Measurements from ENCODE around the gene RCHY1.
"Not testable (repeated sequence)": the region's sequence is repeated elsewhere in the genome, so short reads cannot be mapped to it uniquely, and the experiment has no call there.

RCHY1 gene

DNA sequence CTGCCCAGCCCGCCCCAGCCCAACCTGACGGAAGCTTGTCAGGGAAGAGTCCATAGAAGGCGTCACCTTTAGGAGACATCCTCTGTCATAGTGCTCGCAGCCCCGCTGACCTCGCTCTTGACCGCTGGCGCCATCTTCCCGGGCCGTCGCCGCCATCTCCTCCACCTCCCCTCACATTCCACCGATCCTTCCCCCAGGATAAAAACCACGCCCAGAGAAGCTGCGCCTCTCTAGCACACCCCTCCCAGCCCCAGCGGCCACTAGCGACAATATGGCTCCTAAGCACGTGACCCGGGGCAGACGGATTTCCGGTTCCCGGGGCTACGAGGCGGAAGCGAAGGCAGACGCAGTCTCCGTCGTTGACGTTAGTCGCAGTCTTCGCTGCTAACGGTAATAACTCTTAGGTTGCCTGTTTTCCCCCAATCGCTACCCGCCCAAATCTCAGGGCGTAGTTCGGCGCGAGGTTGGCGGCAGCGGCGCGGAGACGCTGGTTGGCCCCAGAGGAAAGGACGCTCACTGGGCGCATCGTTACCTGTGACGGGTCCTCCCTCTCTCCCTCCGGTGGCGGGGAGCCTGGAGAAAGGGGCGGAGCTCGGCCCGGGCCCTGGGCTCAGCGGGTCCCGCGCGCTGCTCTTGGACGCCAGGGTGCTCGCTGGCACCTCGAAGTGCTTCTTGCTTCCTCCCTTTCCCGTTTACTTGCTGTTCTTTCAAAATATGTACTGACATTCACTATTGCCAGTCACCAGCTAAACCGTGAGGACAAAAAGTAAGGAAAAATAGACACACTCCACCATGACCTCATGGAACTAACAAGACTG, at the start of gene RCHY1, which contains the start of gene THAP6:
Gene RCHY1, minus strand, starts transcription at position 273 of the 818 bp plus-strand sequence. Its CDS starts 117 bp downstream, at position 156.
Gene THAP6, plus strand, starts transcription at position 343 of the 818 bp plus-strand sequence. CDS start 980 bp downstream, outside the sequence.
- peak within 1 kb of the TSS; percentile 94 for H3K4me3 ChIP-seq (ENCODE audit: low read depth, low read length)

DNA sequence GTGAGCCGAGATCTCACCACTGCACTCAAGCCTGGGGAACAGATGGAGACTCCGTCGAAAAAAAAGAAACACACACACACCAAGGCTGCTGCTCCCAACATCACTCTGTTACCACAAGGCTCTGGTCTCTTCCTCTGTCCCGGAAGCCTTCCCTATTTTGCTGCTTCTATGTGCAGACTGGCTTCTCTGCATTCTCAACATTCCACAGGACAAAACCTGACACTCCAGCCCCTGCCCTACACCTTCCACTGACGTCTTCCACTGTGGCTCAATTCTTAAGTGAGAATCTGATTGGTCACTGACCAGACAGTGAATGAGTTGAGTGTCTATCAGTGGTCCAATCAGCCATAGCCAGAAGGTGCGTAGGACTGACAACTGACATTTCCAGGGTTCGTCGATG, 47.6 kb upstream of the RCHY1 start:
- no peak overlapping the region for H3K4me3 ChIP-seq (ENCODE audit: low read depth, low read length)

DNA sequence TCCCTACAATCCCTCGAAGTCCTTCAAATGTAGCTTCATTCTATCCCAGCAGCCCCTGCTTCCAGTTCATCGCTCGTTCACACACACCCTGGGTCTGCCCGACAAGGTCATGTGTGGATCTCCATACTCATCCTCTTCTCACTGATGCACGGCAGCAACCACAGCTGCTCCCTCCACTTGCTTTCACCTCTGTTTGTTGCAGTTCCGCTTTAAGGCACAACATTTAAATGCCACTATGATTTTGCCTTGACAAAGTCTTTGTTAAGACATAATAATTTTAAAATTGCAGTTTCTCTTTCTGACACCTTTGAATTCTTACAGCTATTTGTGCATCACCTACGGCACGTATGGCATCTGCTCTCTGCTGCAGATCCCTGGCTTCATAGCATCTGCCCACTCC, 43.5 kb upstream of the RCHY1 start:
- H3K4me3 ChIP-seq (ENCODE audit: low read depth, low read length): no peak overlapping the region

DNA sequence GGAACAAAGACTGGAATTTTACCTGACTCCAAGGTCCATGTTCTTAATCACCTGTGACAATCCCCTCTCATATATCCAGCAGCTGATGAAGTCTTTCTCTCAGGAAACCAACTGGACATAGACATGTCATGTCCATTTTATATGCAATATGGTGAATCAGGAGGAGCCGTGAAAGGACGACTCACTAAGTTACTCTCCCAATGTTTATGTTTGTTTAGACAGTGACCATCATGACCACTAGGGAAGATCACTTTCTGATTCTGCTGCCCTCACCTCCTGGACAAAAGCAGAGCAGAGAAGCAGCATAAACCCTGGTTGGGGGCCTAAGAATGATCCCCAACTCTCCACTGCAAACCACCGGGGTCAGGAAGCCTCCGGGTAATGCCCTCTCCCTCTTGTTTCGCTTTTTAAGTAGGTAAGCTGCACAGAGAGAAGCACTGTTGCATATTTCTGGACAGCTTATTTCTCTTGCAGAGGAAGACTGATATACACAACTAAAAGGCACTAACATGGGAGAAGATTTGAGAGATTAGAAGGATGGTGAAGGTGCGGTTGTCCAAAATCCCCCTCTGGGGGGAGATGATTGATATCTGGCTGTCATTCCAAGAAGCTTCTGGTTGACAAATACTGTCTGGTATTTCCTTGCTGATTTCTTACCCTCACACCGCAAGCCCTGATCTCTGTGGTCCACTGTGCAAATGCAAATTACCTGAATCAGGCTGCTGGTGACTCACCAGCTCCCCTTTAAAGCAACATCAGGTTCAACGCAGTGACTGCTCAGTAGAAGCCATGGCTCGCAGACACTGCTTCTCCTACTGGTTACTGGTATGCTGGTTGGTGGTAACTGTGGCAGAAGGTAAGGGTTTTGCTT, 41.3 kb upstream of the RCHY1 start, which contains the start of gene ODAPH:
Gene ODAPH, plus strand, starts transcription at position 773 of the 871 bp plus-strand sequence. Its CDS starts 17 bp downstream, at position 790.
- H3K4me3 ChIP-seq (ENCODE audit: low read depth, low read length): no peak within 1 kb of the TSS

DNA sequence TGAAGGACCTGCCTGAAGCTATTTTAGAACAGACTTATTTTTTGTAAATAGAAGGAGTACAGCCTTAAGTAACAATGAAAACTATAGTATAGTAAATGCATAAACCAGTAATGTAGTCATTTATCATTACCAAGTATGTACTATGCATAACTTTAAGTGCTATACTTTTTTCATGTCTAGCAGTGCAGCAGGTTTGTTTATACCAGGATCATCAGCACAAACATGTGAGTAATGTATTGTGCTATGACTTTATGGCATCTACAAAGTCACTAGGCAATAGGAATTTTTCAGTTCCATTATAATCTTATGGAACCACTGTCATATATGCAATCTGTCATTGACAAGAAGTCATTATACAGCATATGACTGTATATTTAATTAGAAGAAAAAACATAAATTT, 38.2 kb upstream of the RCHY1 start:
- no peak overlapping the region for H3K4me3 ChIP-seq (ENCODE audit: low read depth, low read length)

DNA sequence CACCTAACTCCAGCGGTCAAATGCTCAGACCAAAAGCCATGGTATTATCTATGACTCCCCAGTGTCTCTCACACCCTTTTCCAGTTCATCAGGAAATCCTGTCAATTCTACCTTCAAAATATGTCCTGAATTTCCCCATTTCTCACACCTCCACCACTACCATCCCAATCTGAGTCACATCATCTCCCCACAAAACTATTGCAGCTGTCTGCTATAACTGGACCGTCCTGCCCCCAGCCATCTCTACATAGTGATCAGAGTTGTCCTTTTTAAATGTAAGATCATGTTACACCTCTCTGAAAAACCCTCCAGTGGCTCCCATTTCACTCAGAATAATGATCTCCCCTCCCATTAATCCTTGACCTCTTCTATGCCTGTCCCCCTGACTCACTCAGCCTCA, 34.8 kb upstream of the RCHY1 start:
- H3K4me3 ChIP-seq (ENCODE audit: low read depth, low read length): no peak overlapping the region

DNA sequence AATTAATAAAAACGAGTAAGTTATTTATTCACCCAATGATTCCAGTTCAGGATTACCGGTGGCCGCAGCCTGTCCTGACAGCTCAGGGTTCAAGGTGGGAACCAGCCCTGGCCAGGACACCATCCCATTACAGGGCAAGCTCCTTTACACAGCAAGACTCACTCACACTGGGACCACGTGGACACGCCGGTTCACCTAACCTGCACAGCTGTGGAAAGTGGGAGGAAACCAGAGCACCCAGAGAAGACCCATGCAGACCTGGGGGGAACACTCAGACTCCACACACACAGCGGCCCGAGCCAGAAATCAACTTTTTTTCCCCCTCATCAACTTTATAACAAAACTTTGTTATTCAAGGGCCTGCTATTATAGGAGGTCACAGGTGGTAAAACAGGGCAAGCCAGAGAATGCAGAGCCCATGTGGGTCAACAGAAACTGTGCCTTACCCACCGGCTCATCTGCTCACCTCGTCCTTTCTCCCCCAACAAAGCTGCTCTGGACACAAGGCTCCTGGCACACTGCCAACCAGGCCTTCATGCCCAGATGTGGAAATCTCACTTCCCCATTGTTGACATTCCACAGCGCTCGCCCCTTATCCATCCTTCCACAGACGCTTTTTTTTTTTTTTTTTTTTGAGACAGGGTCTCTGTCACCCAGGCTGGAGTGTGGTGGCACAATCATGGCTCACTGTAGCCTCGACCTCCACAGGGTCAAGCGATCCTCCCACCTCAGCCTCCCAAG, 33.6 kb upstream of the RCHY1 start:
- H3K4me3 ChIP-seq (ENCODE audit: low read depth, low read length): no peak overlapping the region

DNA sequence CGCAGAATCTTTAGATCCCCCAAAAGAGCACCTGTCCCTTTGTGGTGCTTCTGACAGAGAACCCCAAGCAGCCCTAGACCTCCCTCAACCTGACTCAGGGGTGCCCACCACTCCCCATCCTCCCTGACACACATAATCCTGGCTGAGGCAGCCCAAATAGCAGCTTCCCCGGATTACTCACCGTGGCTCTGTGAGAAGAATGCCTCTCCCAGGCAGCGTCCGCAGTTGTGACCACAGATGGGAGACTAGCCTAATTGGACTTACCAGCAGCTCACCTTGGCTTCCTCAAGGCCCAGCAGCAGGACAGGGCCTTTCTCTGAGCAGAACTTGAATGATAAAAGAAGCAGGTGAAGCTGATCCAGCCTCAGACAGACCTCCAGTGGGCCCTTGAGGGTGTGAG, 31.3 kb upstream of the RCHY1 start:
- H3K4me3 ChIP-seq (ENCODE audit: low read depth, low read length): no peak overlapping the region

DNA sequence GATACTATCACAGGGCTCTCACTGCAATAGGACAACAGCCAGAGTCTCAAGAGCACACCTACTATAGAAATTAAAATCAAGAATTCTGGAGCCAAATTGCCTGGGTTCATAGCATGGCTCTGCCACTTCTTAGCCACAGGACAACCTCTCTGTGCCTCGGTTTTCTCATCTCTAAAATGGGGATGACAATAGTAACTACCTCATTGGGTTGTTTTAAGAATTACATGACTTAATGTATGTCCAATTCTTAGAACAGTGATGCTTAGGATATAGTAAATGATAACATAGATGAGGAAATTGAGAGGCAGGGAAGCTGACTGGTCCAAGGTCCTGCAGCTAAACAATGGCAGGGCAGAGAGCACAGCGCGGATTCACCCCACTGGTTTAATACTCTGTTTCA, 30.7 kb upstream of the RCHY1 start:
- H3K4me3 ChIP-seq (ENCODE audit: low read depth, low read length): no peak overlapping the region

DNA sequence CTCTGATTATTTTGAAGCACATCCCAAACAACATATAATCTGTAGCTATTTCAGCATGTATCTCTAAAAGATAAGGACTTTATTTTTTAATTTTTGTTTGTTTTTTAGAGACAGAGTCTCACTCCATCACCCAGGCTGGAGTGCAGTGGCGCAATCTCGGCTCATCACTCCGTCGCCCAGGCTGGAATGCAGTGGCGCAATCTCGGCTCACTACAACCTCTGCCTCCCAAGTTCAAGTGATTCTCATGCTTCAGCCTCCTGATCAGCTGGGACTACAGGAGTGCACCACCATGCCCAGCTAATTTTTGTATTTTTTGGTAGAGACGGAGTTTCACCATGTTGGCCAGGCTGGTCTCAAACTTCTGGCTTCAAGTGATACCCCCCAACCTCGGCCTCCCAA, 30.0 kb upstream of the RCHY1 start:
- H3K4me3 ChIP-seq (ENCODE audit: low read depth, low read length): not testable (repeated sequence)

DNA sequence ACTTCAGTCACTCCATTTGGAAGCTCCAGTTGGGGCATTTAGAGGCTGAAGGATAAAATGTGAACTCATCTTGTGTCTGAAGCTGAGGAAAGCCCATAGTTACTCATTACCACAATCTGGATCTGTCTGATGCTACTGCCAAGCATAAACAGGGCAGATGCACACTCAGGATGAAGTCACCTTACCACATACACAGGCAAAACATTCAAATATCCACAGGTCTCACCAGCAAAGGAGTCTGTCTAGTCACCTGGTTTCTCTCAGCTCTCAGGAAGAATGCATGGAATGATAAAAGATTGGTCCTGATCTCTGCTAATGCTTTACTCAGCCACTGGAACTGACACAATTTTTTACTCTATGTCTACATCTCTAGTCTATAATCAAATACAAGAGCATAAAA, 28.6 kb upstream of the RCHY1 start:
- no peak overlapping the region for H3K4me3 ChIP-seq (ENCODE audit: low read depth, low read length)

DNA sequence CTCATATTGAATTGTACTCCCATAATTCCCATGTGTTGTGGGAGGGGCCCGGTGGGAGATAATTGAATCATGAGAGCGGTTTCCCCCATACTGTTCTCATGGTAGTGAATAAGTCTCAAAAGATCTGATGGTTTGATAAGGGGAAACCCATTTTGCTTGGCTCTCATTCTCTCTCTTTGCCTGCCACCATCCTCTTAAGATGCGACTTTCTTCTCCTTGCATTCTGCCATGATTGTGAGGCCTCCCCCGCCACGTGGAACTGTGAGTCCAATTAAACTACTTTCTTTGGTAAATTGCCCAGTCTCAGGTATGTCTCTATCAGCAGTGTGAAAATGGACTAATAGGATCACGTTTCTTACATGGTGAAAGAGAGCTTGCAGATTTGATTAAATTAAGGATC, 23.1 kb upstream of the RCHY1 start:
- H3K4me3 ChIP-seq (ENCODE audit: low read depth, low read length): not testable (repeated sequence)

DNA sequence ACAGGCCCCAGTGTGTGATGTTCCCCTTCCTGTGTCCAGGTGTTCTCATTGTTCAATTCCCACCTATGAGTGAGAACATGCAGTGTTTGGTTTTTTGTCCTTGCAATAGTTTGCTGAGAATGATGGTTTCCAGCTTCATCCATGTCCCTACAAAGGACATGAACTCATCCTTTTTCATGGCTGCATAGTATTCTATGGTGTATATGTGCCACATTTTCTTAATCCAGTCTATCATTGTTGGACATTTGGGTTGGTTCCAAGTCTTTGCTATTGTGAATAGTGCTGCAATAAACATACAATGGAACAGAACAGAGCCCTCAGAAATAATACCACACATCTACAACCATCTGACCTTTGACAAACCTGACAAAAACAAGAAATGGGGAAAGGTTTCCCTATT, 19.7 kb upstream of the RCHY1 start:
- not testable (repeated sequence) for H3K4me3 ChIP-seq (ENCODE audit: low read depth, low read length)

DNA sequence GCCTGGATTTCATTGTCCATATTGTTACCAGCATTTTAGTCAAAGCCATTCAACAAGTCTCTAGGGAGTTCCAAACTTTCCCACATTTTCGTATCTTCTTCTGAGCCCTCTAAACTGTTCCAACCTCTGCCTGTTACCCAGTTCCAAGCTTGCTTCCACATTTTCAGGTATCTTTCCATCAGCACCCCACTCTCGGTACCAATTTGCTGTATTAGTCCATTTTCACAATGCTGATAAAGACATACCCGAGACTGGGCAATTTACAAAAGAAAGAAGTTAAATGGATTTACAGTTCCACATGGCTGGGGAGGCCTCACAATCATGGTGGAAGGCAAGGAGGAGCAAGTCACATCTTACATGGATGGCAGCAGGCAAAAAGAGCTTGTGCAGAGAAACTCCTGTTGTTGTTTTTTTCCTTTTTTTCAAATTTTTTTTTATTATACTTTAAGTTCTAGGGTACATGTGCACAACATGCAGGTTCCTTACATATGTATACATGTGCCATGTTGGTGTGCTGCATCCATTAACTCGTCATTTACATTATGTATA, 19.2 kb upstream of the RCHY1 start:
- not testable (repeated sequence) for H3K4me3 ChIP-seq (ENCODE audit: low read depth, low read length)

DNA sequence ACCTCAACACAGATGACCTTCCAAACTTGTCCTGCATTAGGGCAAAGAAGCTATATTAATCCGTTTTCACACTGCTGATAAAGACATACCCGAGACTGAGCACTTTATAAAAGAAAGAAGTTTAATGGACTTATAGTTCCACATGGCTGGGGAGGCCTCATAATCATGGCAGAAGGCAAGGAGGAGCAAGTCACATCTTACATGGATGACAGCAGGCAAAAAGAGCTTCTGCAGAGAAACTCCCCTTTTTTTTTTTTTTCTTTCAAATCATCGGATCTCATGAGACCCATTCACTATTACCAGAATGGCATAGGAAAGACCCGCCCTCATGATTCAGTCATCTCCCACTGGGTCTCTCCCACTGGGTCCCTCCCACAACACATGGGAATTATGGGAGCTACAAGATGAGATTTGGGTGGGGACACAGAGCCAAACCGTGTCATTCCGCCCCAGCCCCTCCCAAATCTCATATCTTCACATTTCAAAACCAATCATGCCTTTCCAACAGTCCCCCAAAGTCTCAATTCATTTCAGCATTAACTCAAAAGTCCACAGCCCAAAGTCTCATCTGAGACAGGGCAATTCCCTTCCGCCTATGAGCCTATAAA, 17.4 kb upstream of the RCHY1 start:
- not testable (repeated sequence) for H3K4me3 ChIP-seq (ENCODE audit: low read depth, low read length)

DNA sequence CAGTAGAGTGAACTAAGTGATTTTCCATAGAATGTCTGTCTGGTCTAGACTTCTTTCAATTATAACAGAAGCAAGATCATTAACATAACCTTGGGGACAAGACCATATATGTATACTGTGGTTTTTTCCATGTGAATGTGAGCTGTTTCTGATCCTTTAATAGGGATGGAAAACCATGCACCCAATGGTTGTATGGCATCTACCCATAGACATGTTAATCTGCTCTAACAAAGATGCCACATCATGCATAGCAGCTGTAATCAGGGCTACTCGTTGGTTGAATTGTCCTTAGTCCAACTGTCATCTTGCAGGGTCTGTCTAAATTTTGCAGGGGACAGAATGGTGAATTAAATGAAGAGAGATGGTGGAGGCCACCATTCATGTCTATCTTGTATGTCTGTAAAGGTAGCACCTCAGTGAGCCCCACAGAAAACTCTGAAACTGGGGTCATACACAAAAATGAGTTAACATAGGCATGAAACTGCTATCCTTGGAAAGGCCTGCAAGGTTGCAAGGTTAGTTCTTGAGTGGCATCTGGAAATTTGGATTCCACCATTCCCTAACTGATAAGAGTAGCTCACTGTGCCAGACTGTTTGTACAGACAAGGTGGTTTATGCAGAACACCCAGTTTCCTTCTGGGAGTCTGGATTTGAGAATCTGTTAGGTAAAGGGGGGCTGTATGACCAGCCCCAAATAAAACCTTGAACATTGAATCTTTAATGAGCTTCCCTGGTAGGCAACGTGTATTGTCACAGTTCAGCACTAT, 16.5 kb upstream of the RCHY1 start:
- H3K4me3 ChIP-seq (ENCODE audit: low read depth, low read length): no peak overlapping the region

DNA sequence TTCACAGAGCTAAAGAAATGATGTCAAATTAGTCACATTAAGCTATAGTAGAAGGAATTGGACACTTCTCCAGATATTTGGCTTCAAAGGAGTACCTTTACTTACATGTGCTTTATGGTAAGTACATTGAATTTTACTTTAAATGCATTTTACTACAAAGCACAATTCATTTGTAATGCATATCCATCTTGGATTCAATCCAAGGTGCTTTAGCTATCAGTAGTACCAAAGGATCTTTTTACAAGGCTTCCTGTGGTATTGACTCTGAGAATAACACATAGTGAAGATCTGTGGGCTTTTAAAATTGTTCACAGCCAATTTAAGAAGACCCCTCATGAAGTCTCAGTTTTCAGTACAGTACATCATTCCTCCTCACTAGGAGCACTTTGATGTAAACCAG, 13.3 kb upstream of the RCHY1 start:
- no peak overlapping the region for H3K4me3 ChIP-seq (ENCODE audit: low read depth, low read length)

DNA sequence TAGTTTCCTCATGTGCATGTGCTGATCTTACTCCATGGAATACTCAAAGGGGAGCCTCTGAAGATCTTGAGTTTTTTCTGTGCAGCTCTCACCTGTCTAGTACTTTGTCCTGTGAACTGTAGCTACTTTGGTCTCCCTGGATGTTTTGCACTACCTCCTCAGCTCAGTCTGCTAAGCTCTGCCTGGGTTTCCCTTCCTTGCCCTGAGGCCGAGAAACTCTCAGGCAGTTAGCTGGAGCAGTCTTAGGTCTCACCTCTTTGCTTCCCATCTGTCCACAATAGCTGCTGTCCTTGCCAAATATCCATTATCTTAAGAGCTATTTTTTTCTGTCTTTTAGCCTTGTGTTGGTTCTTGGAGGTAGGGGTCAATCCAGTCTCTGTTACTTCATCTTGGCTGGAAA, 11.7 kb upstream of the RCHY1 start:
- no peak overlapping the region for H3K4me3 ChIP-seq (ENCODE audit: low read depth, low read length)

DNA sequence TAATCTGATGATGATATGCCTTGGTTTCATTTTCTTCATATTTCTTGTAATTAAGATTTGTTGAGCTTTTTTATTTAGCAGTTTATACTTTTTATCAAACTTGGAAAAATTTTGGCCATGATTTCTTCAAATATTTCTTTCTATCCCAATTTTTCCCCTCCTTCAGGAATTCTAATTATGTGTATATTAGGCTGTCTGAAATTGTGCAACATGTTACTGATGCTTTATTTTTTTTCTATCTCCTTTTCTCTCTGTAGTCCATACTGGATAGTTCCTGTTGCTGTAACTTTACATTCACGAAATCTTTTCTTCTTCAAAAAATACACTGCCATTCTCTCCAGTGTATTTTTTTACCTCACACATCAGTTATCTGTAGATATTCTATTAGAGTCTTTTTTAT, 10.9 kb upstream of the RCHY1 start:
- no peak overlapping the region for H3K4me3 ChIP-seq (ENCODE audit: low read depth, low read length)

DNA sequence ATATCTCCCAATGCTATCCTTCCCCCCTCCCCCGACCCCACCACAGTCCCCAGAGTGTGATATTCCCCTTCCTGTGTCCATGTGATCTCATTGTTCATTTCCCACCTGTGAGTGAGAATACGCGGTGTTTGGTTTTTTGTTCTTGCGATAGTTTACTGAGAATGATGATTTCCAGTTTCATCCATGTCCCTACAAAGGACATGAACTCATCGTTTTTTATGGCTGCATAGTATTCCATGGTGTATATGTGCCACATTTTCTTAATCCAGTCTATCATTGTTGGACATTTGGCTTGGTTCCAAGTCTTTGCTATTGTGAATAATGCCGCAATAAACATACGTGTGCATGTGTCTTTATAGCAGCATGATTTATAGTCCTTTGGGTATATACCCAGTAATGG, 5.2 kb upstream of the RCHY1 start:
- not testable (repeated sequence) for H3K4me3 ChIP-seq (ENCODE audit: low read depth, low read length)

All from iPS-11a (cell line).